NCI-H2227 (cell line): ENCODE data around the gene IKZF5.

Experiments
- DNase-seq: peaks from one replicate; lab custom pipeline; 2025; ENCODE audit not compliant: unreplicated experiment; lab: John Stamatoyannopoulos, UW

The IKZF5 gene

DNA sequence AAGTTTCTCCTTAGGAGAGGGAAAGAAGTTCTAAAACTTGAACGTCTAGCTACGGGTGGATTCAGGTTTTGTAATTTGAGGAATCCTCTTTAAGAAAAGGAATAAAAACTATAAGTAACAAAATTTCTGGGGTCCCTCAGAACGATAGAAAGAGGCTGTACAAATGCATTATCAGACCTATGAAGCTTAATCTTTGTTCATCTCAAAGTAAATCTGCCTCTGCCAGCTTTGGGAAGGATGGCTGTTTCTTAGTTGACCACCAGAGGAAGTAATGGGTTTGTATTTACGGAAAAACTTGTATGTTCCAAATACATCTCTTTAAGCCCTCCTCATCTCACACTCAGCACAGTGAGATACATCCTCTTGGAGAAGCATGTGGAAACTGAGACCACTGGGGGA, 27.5 kb downstream of the IKZF5 start:
- peak; percentile 32 for DNase-seq

DNA sequence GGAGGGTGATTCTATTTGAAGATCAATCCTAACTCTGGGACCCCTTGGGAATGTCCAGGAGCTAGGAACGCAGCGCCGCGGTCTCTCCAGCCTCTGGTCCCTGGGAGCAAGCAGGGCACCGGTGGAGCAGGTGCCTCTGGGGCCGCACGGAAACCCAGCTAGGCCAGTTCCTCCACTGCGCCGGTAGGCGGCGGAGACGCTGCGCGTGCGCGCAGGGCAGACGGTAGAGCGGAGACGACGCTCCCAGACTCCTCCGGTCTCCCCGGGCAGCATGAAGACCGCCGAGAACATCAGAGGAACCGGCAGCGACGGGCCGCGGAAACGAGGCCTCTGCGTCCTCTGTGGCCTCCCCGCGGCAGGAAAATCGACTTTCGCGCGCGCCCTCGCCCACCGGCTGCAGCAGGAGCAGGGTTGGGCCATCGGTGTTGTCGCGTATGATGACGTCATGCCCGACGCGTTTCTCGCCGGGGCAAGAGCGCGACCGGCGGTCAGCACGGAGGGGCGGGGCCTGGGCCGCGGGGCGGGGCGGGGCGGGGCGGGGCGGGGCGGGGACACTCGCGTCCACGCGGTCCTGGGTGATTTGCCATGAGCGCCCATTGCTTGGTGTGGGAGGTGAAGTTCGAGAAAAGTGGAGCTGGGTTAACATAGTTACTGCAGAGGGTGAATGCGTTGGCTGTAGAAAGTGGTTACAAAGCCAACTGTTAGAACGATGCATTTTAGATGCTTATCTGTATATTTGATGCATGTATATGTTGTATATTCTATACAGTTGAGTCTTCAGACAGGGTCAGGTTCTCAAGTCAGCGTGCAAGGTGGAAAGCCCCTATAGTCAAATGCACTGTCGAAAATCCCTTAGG, 28.2 kb downstream of the IKZF5 start, which contains the start of gene PSTK:
TSS of gene PSTK (plus strand) at position 193 of the 857 bp plus-strand sequence. CDS start at position 272, 79 bp downstream.
- DNase-seq: peak; percentile 89

- no peak for DNase-seq
Measured at GRCh38 chr10:122974543-122975064, 34.0 kb downstream of the IKZF5 start.

DNA sequence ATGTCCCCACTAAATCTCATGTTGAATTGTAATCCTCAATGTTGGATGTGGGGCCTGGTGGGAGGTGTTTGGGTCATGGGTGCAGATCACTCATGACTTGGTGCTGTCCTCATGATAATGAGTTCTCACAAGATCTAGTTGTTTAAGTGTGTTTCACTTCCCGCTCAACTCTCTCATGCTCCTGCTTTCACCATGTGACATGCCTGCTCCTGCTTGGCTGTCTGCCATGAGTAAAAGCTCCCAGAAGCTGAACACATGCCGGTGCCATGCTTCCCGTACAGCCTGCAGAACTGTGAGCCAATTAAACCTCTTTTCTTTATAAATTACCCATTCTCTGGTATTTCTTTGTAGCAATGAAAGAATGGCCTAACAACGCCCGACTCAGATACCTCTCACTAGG, 34.6 kb downstream of the IKZF5 start:
- no peak for DNase-seq

- DNase-seq: no peak
Measured at GRCh38 chr10:122968698-122969097, 39.9 kb downstream of the IKZF5 start.

- DNase-seq: no peak
Measured at GRCh38 chr10:122966879-122967278, 41.7 kb downstream of the IKZF5 start.

GRCh38 chr10:122962405-122962804, 46.2 kb downstream of the IKZF5 start:
- no peak for DNase-seq

DNA sequence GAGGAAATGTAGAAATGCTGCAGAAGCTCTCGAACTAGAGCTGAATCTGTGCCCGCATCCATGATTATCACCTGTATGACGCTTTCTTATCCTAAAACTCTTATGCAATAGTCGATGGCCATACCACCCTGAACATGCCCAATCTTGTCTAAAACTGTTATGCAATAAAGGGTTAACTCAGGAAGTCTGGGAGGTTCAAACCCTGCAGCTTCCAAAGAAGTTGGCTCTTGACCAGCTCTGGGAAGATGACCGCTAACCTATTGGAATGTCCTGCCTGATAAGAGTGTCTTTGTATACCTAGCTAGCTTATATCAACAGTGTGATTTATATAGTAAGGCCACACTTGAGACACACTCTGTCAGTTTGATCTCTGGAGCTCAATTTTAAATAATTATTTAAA, 51.1 kb downstream of the IKZF5 start:
- DNase-seq: no peak

DNA sequence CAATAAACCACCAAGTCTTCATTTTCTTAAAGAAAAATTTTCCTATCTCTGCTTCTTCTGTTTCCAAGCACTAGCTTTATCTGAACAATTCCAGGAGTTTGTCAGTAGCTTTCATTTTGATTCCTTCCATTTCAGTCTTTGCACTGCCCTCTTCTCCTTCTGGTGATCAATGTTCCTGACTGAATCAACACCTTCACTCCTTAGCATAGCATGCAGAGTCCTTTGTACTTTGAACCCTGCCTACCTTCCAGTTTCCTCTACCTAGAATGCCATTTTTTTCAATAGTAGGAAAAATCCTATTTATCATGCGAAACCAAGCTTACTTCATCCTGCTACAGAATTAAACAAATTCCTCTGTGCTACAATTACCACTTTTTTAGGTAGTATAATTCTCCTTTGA, 52.7 kb downstream of the IKZF5 start:
- DNase-seq: no peak

- DNase-seq: no peak
Measured at GRCh38 chr10:122954731-122955050, 53.9 kb downstream of the IKZF5 start.

GRCh38 chr10:122953902-122954730, 54.5 kb downstream of the IKZF5 start, which contains the start of gene C10orf88:
Gene C10orf88 (minus strand): TSS chr10:122954227. CDS start chr10:122954178, 49 bp downstream.
- DNase-seq: peak; percentile 96

GRCh38 chr10:122949296-122949695, 59.3 kb downstream of the IKZF5 start:
- DNase-seq: no peak
